Activated CD4-positive, alpha-beta T cell treated with anti-CD3 and anti-CD28 coated beads, Interleukin-2, amount 50 U/mL, for 48 hours (primary cell): Measurements from ENCODE around the gene SLC8A1.

Experiments used
- DNase-seq, 2 experiments: peaks; one replicate each; pipeline ENCODE4 v3.0.0-alpha.2; 2020

SLC8A1 gene

GRCh38 chr2:40178971-40179370 is 272.9 kb downstream of the SLC8A1 start:
- no peak for DNase-seq

GRCh38 chr2:40178171-40178778 is 273.6 kb downstream of the SLC8A1 start:
- DNase-seq: no peak

GRCh38 chr2:40177366-40177765 is 274.5 kb downstream of the SLC8A1 start:
- no peak for DNase-seq

- no peak for DNase-seq
These were observed 278.6 kb downstream of the SLC8A1 start for GRCh38 chr2:40173276-40173675.

- no peak for DNase-seq
These were observed 282.0 kb downstream of the SLC8A1 start for GRCh38 chr2:40169856-40170255.

GRCh38 chr2:40169430-40169829 is 282.5 kb downstream of the SLC8A1 start:
- no peak for DNase-seq

- DNase-seq: no peak
These were observed 283.3 kb downstream of the SLC8A1 start for GRCh38 chr2:40168546-40168945.

GRCh38 chr2:40168032-40168431 is 283.9 kb downstream of the SLC8A1 start:
- DNase-seq: no peak

- no peak for DNase-seq
These were observed 285.9 kb downstream of the SLC8A1 start for GRCh38 chr2:40166006-40166405.

- DNase-seq: no peak
These were observed 286.4 kb downstream of the SLC8A1 start for GRCh38 chr2:40165509-40165844.

GRCh38 chr2:40164736-40165508 is 287.0 kb downstream of the SLC8A1 start:
- DNase-seq: no peak

- DNase-seq: no peak
These were observed 289.9 kb downstream of the SLC8A1 start for GRCh38 chr2:40161986-40162385.

- DNase-seq: no peak
These were observed 291.1 kb downstream of the SLC8A1 start for GRCh38 chr2:40160751-40161218.

GRCh38 chr2:40159333-40159732 is 292.6 kb downstream of the SLC8A1 start:
- DNase-seq: no peak

GRCh38 chr2:40158781-40159180 is 293.1 kb downstream of the SLC8A1 start:
- no peak for DNase-seq

- no peak for DNase-seq
These were observed 296.2 kb downstream of the SLC8A1 start for GRCh38 chr2:40155728-40156127.

GRCh38 chr2:40150266-40150665 is 301.6 kb downstream of the SLC8A1 start:
- DNase-seq: no peak

- DNase-seq: no peak
These were observed 303.6 kb downstream of the SLC8A1 start for GRCh38 chr2:40148334-40148733.

- no peak for DNase-seq
These were observed 304.5 kb downstream of the SLC8A1 start for GRCh38 chr2:40147360-40147759.

- DNase-seq: no peak
These were observed 307.9 kb downstream of the SLC8A1 start for GRCh38 chr2:40144022-40144421.

GRCh38 chr2:40138314-40138713 is 313.6 kb downstream of the SLC8A1 start:
- no peak for DNase-seq

- no peak for DNase-seq
These were observed 320.7 kb downstream of the SLC8A1 start for GRCh38 chr2:40131081-40131704.

- no peak for DNase-seq
These were observed 321.5 kb downstream of the SLC8A1 start for GRCh38 chr2:40130251-40130994.
